GM21423 (cell line): Measurements from ENCODE around the gene SGO2.
"Not testable (repeated sequence)": the region's sequence is repeated elsewhere in the genome, so short reads cannot be mapped to it uniquely, and the experiment has no call there.

Experiments
- ATAC-seq: cut with Tn5 transposase; IDR thresholded peaks from one replicate; pipeline ENCODE4 v1.9.1; 2021; ENCODE audit warnings: mild to moderate bottlenecking, moderate library complexity; ENCODE audit not compliant: unreplicated experiment

The SGO2 gene

GRCh38 chr2:200588076-200588678, 62.2 kb downstream of the SGO2 start:
- no peak for ATAC-seq

- no peak for ATAC-seq
These were observed 64.1 kb downstream of the SGO2 start for GRCh38 chr2:200590090-200590489.

- no peak for ATAC-seq
These were observed 65.3 kb downstream of the SGO2 start for GRCh38 chr2:200591308-200591707.

GRCh38 chr2:200592406-200593075, 66.5 kb downstream of the SGO2 start:
- no peak for ATAC-seq

- no peak for ATAC-seq
These were observed 67.9 kb downstream of the SGO2 start for GRCh38 chr2:200593905-200594304.

GRCh38 chr2:200595913-200596312, 69.9 kb downstream of the SGO2 start:
- ATAC-seq, result no peak

- ATAC-seq, result no peak
These were observed 71.0 kb downstream of the SGO2 start for GRCh38 chr2:200596774-200597570.

- no peak for ATAC-seq
These were observed 73.2 kb downstream of the SGO2 start for GRCh38 chr2:200599206-200599605.

- ATAC-seq, result no peak
These were observed 74.7 kb downstream of the SGO2 start for GRCh38 chr2:200600549-200601225.

- ATAC-seq, result no peak
These were observed 76.6 kb downstream of the SGO2 start for GRCh38 chr2:200602584-200602983.

- ATAC-seq, result no peak
These were observed 78.0 kb downstream of the SGO2 start for GRCh38 chr2:200603972-200604371.

GRCh38 chr2:200604571-200605255, 78.7 kb downstream of the SGO2 start:
- no peak for ATAC-seq

- ATAC-seq, result no peak
These were observed 82.5 kb downstream of the SGO2 start for GRCh38 chr2:200608341-200609027.

- ATAC-seq, result no peak
These were observed 83.1 kb downstream of the SGO2 start for GRCh38 chr2:200609028-200609614.

- not testable (repeated sequence) for ATAC-seq
These were observed 84.2 kb downstream of the SGO2 start for GRCh38 chr2:200610217-200610616.

GRCh38 chr2:200613692-200614091, 87.7 kb downstream of the SGO2 start:
- ATAC-seq, result no peak

- no peak for ATAC-seq
These were observed 88.2 kb downstream of the SGO2 start for GRCh38 chr2:200614249-200614648.

- no peak for ATAC-seq
These were observed 89.2 kb downstream of the SGO2 start for GRCh38 chr2:200615247-200615646.

- no peak for ATAC-seq
These were observed 90.2 kb downstream of the SGO2 start for GRCh38 chr2:200616193-200616592.

- ATAC-seq, result no peak
These were observed 90.6 kb downstream of the SGO2 start for GRCh38 chr2:200616656-200617055.
